Activated T-helper 1 cell treated with Interleukin-2 at 50 U/mL for 16 hours (primary cell): ENCODE data around the gene CTNNA3.
"Not testable (repeated sequence)": the region's sequence is repeated elsewhere in the genome, so short reads cannot be mapped to it uniquely, and the experiment has no call there.

Experiments
- DNase-seq: peaks from one replicate; pipeline ENCODE4 v3.0.0-alpha.2; 2020; ENCODE audit warnings: low read depth

The CTNNA3 gene

GRCh38 chr10:67602268-67602950 lies 93.6 kb downstream of the CTNNA3 start:
- DNase-seq, result no peak

GRCh38 chr10:67599597-67599996 lies 96.4 kb downstream of the CTNNA3 start:
- DNase-seq, result no peak

- no peak for DNase-seq
Observed at GRCh38 chr10:67596641-67597040, 99.4 kb downstream of the CTNNA3 start.

- DNase-seq, result no peak
Observed at GRCh38 chr10:67587771-67588170, 108.2 kb downstream of the CTNNA3 start.

- DNase-seq, result no peak
Observed at GRCh38 chr10:67575532-67575931, 120.5 kb downstream of the CTNNA3 start.

- no peak for DNase-seq
Observed at GRCh38 chr10:67573484-67573883, 122.5 kb downstream of the CTNNA3 start.

- no peak for DNase-seq
Observed at GRCh38 chr10:67571503-67571902, 124.5 kb downstream of the CTNNA3 start.

- not testable (repeated sequence) for DNase-seq
Observed at GRCh38 chr10:67558311-67558710, 137.7 kb downstream of the CTNNA3 start.

- DNase-seq, result no peak
Observed at GRCh38 chr10:67553254-67553653, 142.7 kb downstream of the CTNNA3 start.

- DNase-seq, result no peak
Observed at GRCh38 chr10:67550838-67551402, 145.1 kb downstream of the CTNNA3 start.

- DNase-seq, result no peak
Observed at GRCh38 chr10:67550046-67550445, 145.9 kb downstream of the CTNNA3 start.

GRCh38 chr10:67549390-67549789 lies 146.6 kb downstream of the CTNNA3 start:
- no peak for DNase-seq

GRCh38 chr10:67541411-67541810 lies 154.6 kb downstream of the CTNNA3 start:
- no peak for DNase-seq

- DNase-seq, result no peak
Observed at GRCh38 chr10:67539312-67539711, 156.7 kb downstream of the CTNNA3 start.

GRCh38 chr10:67537906-67538305 lies 158.1 kb downstream of the CTNNA3 start:
- no peak for DNase-seq

GRCh38 chr10:67533376-67533775 lies 162.6 kb downstream of the CTNNA3 start:
- DNase-seq, result no peak

- DNase-seq, result not testable (repeated sequence)
Observed at GRCh38 chr10:67530990-67531389, 165.0 kb downstream of the CTNNA3 start.

GRCh38 chr10:67527351-67527750 lies 168.6 kb downstream of the CTNNA3 start:
- DNase-seq, result no peak

- no peak for DNase-seq
Observed at GRCh38 chr10:67521546-67521945, 174.4 kb downstream of the CTNNA3 start.

- no peak for DNase-seq
Observed at GRCh38 chr10:67520924-67521520, 175.0 kb downstream of the CTNNA3 start.

GRCh38 chr10:67519434-67519833 lies 176.6 kb downstream of the CTNNA3 start:
- no peak for DNase-seq

GRCh38 chr10:67518756-67519155 lies 177.2 kb downstream of the CTNNA3 start:
- no peak for DNase-seq

- DNase-seq, result no peak
Observed at GRCh38 chr10:67518043-67518442, 178.0 kb downstream of the CTNNA3 start.

GRCh38 chr10:67506757-67507091 lies 189.3 kb downstream of the CTNNA3 start:
- no peak for DNase-seq
